Keratinocyte (primary cell): ENCODE measurements around the gene SRSF1. TPM values are rescaled to one million over a fixed set of nuclear protein-coding genes. Genes with fewer than 3 reads are reported as not detected.
A peak's percentile ranks its signal among the peaks of the same experiment; 100 is the strongest.

ENCODE experiments used
- DNase-seq: peaks from one replicate; pipeline ENCODE4 v3.0.0-alpha.2; 2011; ENCODE audit warnings: low read depth, missing footprints, low spot score
- FAIRE-seq: peaks from 2 replicates; lab custom pipeline; 2011; peaks lifted over from hg19 to GRCh38; lab: Jason Lieb, UNC
- H2AFZ ChIP-seq: 2 replicates; pipeline ENCODE4 v1.6.0; 2012; ENCODE audit warnings: low read length, control low read depth, inconsistent platforms; ENCODE audit not compliant: control insufficient read depth
- H3K27ac ChIP-seq: 2 replicates; pipeline ENCODE4 v1.5.1; 2011; ENCODE audit warnings: low read length; ENCODE audit not compliant: control insufficient read depth, insufficient read depth
- H3K27me3 ChIP-seq: 3 replicates; pipeline ENCODE4 v1.6.0; 2011; ENCODE audit warnings: low read length; ENCODE audit not compliant: control insufficient read depth, insufficient read depth; ENCODE audit errors: extremely low read depth
- H3K36me3 ChIP-seq, 2 experiments: 2 replicates in 1 of 2; 3 replicates in 1 of 2; pipeline ENCODE4 v1.5.1; 2011; ENCODE audit warnings: low read length in 2 of 2, mild to moderate bottlenecking in 1 of 2; ENCODE audit not compliant: control insufficient read depth in 2 of 2, insufficient read depth in 2 of 2; ENCODE audit errors: extremely low read depth in 1 of 2
- H3K4me1 ChIP-seq: 3 replicates; pipeline ENCODE4 v1.5.1; 2011; ENCODE audit warnings: low read length; ENCODE audit not compliant: control insufficient read depth, insufficient read depth; ENCODE audit errors: extremely low read depth
- H3K4me2 ChIP-seq: 3 replicates; pipeline ENCODE4 v1.6.0; 2011; ENCODE audit warnings: low read depth, low read length; ENCODE audit not compliant: control insufficient read depth, insufficient read depth; ENCODE audit errors: extremely low read depth
- H3K4me3 ChIP-seq, 3 experiments: fragments of 200-600 bp in 1 of 3; sonication (generic) in 1 of 3; 2 replicates in 2 of 3; 3 replicates in 1 of 3; pipeline ENCODE4 v1.5.1; 2011 to 2016; ENCODE audit warnings: low read length in 3 of 3, mild to moderate bottlenecking in 3 of 3, control low read depth in 2 of 3, inconsistent platforms in 1 of 3, low read depth in 1 of 3, mixed read lengths in 1 of 3, mixed run types in 1 of 3, moderate library complexity in 1 of 3; ENCODE audit not compliant: control insufficient read depth in 2 of 3, insufficient read depth in 2 of 3; ENCODE audit errors: extremely low read depth in 1 of 3
- H3K79me2 ChIP-seq: 2 replicates; pipeline ENCODE4 v1.6.0; 2012; ENCODE audit warnings: low read length; ENCODE audit not compliant: control insufficient read depth, insufficient read depth
- H3K9ac ChIP-seq: 3 replicates; pipeline ENCODE4 v1.6.0; 2011; ENCODE audit warnings: low read length; ENCODE audit not compliant: control insufficient read depth, insufficient read depth; ENCODE audit errors: extremely low read depth
- H3K9me1 ChIP-seq: 3 replicates; pipeline ENCODE4 v1.6.0; 2011; ENCODE audit warnings: low read length; ENCODE audit not compliant: control insufficient read depth, insufficient read depth; ENCODE audit errors: extremely low read depth
- H3K9me3 ChIP-seq: 2 replicates; pipeline ENCODE4 v1.5.1; 2012; ENCODE audit warnings: low read depth, low read length; ENCODE audit not compliant: control insufficient read depth
- H4K20me1 ChIP-seq: 3 replicates; pipeline ENCODE4 v1.6.0; 2011; ENCODE audit warnings: low read length; ENCODE audit not compliant: control insufficient read depth, insufficient read depth; ENCODE audit errors: extremely low read depth
- EZH2 ChIP-seq: IDR thresholded peaks from one replicate; pipeline ENCODE4 v1.6.1; 2012; ENCODE audit warnings: inconsistent platforms, mild to moderate bottlenecking, low read length, moderate library complexity
- dilution Hi-C: fragments of 300-500 bp; cut with MboI; formaldehyde crosslinking; loops from one replicate; pipeline ENCODE4 v1.7.0; 2020; ENCODE audit warnings: low sequenced_read_pairs; ENCODE audit not compliant: extremely low pct_ligation_motif_present
- polyA plus RNA-seq, 5 experiments: library from polyadenylated mRNA; depleted of rRNA in 3 of 5; stranded (reverse) in 3 of 5; stranded (forward) in 1 of 5; unstranded in 1 of 5; fragments of >200 nt; gene quantifications; 1 replicate in 1 of 5; 2 replicates in 3 of 5; 3 replicates in 1 of 5; pipeline versions ENCODE4 v1.2.1 to v1.2.3, GENCODE V29; 2011 to 2012; ENCODE audit warnings: missing spikeins in 2 of 5, low read depth in 1 of 5, low replicate concordance in 1 of 5
- TF ChIP-seq, protein P1 (sequence below), 3 experiments: IDR thresholded peaks in 1 of 3; conservative IDR thresholded peaks in 1 of 3; optimal IDR thresholded peaks in 1 of 3; 2 replicates in 2 of 3; 3 replicates in 1 of 3; pipeline versions ENCODE3 to v1.5.1; 2011; ENCODE audit warnings: low read length in 3 of 3, mild to moderate bottlenecking in 3 of 3, moderate library complexity in 2 of 3, control low read depth in 1 of 3, inconsistent platforms in 1 of 3; ENCODE audit not compliant: insufficient read depth in 2 of 3; ENCODE audit errors: extremely low read depth in 1 of 3

SRSF1 gene
- polyA plus RNA-seq, 1 donor (not counting 4 experiments of a cell fraction or from before 2014, with no cell fraction given), result 272 TPM

DNA sequence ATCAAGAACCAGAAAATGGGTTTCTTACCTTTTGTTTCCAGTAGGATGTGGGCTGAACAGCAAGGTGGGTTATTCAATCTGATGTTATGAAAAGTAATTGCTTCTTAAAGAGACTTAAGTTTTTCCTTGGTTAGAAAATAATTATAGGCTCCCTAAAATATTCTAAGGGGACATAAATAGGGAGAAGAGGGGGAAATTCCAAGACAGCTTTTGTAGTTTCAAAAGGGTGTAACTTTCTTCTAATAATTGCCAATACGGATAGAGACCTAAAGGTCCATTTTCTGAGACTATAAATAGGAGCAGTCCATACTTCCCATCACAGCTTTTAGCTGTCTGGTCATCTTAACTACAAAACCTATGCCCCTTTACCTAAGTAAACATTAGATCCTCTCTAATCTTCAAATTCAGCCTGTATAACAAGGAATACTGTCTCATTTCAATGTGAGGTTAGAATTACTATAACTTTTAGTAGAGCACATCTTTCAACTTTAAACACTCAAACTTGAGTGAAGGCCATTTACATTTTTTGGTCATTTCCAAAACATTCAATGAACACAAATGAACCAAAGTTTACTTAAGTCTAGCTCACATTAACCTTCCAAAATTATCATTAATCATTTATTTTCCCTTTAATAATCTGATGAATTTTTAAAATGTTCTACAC is 5.5 kb downstream of the SRSF1 start:
- Histone ChIP-seq H3K27me3 (no peaks in the 10 kb centered on the region), H3K4me2 (no peak overlapping the region), H2AFZ (no peak overlapping the region), H3K4me3 (no peak overlapping the region), H4K20me1 (peaks cover 28% of the 10 kb centered on the region), H3K79me2 (peaks cover 55% of the 10 kb centered on the region), H3K9ac (no peak overlapping the region), H3K36me3 (peaks cover 19 to 70% of the 10 kb centered on the region in 2 experiments), H3K9me3 (no peaks in the 10 kb centered on the region), H3K27ac (no peak overlapping the region), H3K9me1 (no peaks in the 10 kb centered on the region), H3K4me1 (peaks cover 36% of the 10 kb centered on the region)
- FAIRE-seq (no peak), DNase-seq (no peak)
- TF ChIP-seq EZH2, result no peak
- TF ChIP-seq, protein P1, sequence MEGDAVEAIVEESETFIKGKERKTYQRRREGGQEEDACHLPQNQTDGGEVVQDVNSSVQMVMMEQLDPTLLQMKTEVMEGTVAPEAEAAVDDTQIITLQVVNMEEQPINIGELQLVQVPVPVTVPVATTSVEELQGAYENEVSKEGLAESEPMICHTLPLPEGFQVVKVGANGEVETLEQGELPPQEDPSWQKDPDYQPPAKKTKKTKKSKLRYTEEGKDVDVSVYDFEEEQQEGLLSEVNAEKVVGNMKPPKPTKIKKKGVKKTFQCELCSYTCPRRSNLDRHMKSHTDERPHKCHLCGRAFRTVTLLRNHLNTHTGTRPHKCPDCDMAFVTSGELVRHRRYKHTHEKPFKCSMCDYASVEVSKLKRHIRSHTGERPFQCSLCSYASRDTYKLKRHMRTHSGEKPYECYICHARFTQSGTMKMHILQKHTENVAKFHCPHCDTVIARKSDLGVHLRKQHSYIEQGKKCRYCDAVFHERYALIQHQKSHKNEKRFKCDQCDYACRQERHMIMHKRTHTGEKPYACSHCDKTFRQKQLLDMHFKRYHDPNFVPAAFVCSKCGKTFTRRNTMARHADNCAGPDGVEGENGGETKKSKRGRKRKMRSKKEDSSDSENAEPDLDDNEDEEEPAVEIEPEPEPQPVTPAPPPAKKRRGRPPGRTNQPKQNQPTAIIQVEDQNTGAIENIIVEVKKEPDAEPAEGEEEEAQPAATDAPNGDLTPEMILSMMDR (optimal IDR thresholded peaks at IDR 0.05 in 1 of 3, IDR thresholded peaks at IDR 0.05 in 1 of 3, conservative IDR thresholded peaks at IDR 0.05 in 1 of 3; ENCODE audit: extremely low read depth in 1 of 3, insufficient read depth in 2 of 3, low read length in 3 of 3), result no peak
- dilution Hi-C loops, result no loop called here

DNA sequence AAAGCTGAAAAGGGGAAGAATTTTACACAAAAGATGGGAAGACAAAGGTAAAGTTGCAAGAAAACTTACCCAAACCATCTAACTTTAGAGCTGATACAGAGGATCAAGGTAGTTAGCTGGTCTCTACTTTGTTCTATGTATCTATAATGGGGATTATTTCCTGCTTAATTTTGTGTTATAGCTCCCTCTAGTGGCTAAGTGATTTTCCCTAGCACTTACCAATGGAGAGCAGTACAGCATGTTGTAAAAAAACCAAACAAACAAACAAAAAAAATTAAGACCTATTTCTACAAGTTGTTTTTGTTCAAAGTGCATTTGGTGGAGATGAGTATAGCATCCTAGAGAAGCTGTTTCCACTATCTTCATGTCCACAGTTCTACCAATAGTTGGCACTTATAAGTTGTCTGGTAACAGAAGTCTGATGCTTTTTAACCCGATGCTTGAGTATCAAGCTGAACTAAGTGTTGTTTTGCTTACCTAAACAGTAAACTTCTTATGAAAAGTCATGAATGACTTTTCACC is 7.5 kb downstream of the SRSF1 start:
- no peak overlapping the region for H2AFZ ChIP-seq
- H3K4me3 ChIP-seq, result no peak overlapping the region
- peaks cover 34% of the 10 kb centered on the region for H3K79me2 ChIP-seq
- no peak overlapping the region for H3K9ac ChIP-seq
- DNase-seq, result no peak
- H4K20me1 ChIP-seq, result peaks cover 16% of the 10 kb centered on the region
- H3K9me3 ChIP-seq, result no peaks in the 10 kb centered on the region
- dilution Hi-C loops, result no loop called here
- peak; percentile 43 for FAIRE-seq
- H3K27ac ChIP-seq, result no peak overlapping the region
- H3K4me2 ChIP-seq, result no peak overlapping the region
- TF ChIP-seq EZH2, result no peak
- TF ChIP-seq, protein P1 (optimal IDR thresholded peaks at IDR 0.05 in 1 of 3, IDR thresholded peaks at IDR 0.05 in 1 of 3, conservative IDR thresholded peaks at IDR 0.05 in 1 of 3; ENCODE audit: extremely low read depth in 1 of 3, insufficient read depth in 2 of 3, low read length in 3 of 3), result peak in 2 of 3 experiments; percentile 56 to 58
- H3K9me1 ChIP-seq, result no peaks in the 10 kb centered on the region
- peaks cover 24% of the 10 kb centered on the region for H3K4me1 ChIP-seq
- H3K27me3 ChIP-seq, result no peaks in the 10 kb centered on the region
- peaks cover 10 to 59% of the 10 kb centered on the region in 2 experiments for H3K36me3 ChIP-seq
